Panc1 (cell line): ENCODE data around the gene HRH3. TPM values are rescaled to one million over a fixed set of nuclear protein-coding genes. Genes with fewer than 3 reads are reported as not detected.
A peak's percentile ranks its signal among the peaks of the same experiment; 100 is the strongest.

Experiments used
- ATAC-seq: fragments of 200-7000 bp; cut with Tn5 transposase; 2 replicates; pipeline ENCODE4 v1.9.1; 2020; ENCODE audit warnings: mild to moderate bottlenecking, moderate library complexity
- BruUV-seq: library from RNA; stranded (reverse); fragments of 400-500 nt; replicated peaks from 2 replicates; lab custom pipeline; 2021; lab: Mats Ljungman, UMichigan
- CTCF ChIA-PET: fragments of 300-600 bp; sonication (Branson Sonifier 250); formaldehyde crosslinking; loops from one replicate; lab custom pipeline; 2022; ENCODE audit warnings: antibody characterized with exemption; lab: Charles Lee
- POLR2A ChIA-PET: fragments of 300-600 bp; sonication (Branson Sonifier 250); formaldehyde crosslinking; loops from one replicate; lab custom pipeline; 2022; ENCODE audit warnings: antibody characterized with exemption; lab: Charles Lee
- DNase-seq: peaks from one replicate; pipeline ENCODE4 v3.0.0-alpha.2; 2010; ENCODE audit warnings: low read depth, low spot score
- H3K27ac ChIP-seq: 2 replicates; pipeline ENCODE4 v1.5.1; 2011; ENCODE audit warnings: mild to moderate bottlenecking, low read length, inconsistent platforms
- H3K27me3 ChIP-seq: fragments of 200-500 bp; sonication (Bioruptor generic); 2 replicates; pipeline ENCODE4 v1.6.0; 2014; ENCODE audit warnings: low read length, inconsistent platforms; ENCODE audit not compliant: control insufficient read depth, insufficient read depth
- H3K36me3 ChIP-seq: fragments of 200-500 bp; sonication (Bioruptor generic); 2 replicates; pipeline ENCODE4 v1.5.1; 2014; ENCODE audit warnings: inconsistent platforms, mild to moderate bottlenecking, low read length, moderate library complexity; ENCODE audit not compliant: control insufficient read depth, insufficient read depth
- H3K4me1 ChIP-seq: 2 replicates; pipeline ENCODE4 v1.5.1; 2011; ENCODE audit warnings: inconsistent platforms, mild to moderate bottlenecking, low read length, moderate library complexity; ENCODE audit not compliant: control insufficient read depth, insufficient read depth
- H3K4me3 ChIP-seq, 2 experiments: 2 replicates each; pipeline ENCODE4 v1.5.1; 2011 to 2012; ENCODE audit warnings: low read depth in 2 of 2, low read length in 2 of 2, mild to moderate bottlenecking in 2 of 2, inconsistent platforms in 1 of 2, moderate library complexity in 1 of 2
- H3K9me3 ChIP-seq: fragments of 200-500 bp; sonication (Bioruptor generic); 2 replicates; pipeline ENCODE4 v1.5.1; 2014; ENCODE audit warnings: low read depth, mild to moderate bottlenecking, inconsistent platforms, low read length, moderate library complexity; ENCODE audit not compliant: control insufficient read depth, insufficient read depth
- POLR2AphosphoS5 ChIP-seq: IDR thresholded peaks from 2 replicates; pipeline ENCODE4 v1.6.1; 2012; ENCODE audit warnings: mild to moderate bottlenecking, low read depth, low read length, moderate library complexity
- SIN3A ChIP-seq: IDR thresholded peaks from 2 replicates; pipeline ENCODE4 v1.6.1; 2012; ENCODE audit warnings: low read depth, mild to moderate bottlenecking, low read length, moderate library complexity, borderline replicate concordance; ENCODE audit not compliant: insufficient read depth
- TCF7L2 ChIP-seq: IDR thresholded peaks from 2 replicates; pipeline ENCODE4 v1.6.1; 2011; ENCODE audit warnings: mild to moderate bottlenecking, low read depth, low read length, inconsistent platforms
- in situ Hi-C: cut with HindIII; loops from 2 replicates; pipeline ENCODE4 v1.10.0; 2016; ENCODE audit warnings: low sequenced_read_pairs, low pct_unique_long_range_greater_than_20kb
- intact Hi-C: fragments of 100-400 bp; cut with micrococcal nuclease; formaldehyde crosslinking; loops from one replicate; pipeline ENCODE4 v1.10.0; 2022; ENCODE audit not compliant: unreplicated experiment
- total RNA-seq: library from RNA; stranded (reverse); gene quantifications from one replicate; pipeline ENCODE4 v1.2.1, GENCODE V29; 2021; ENCODE audit not compliant: unreplicated experiment
- TF ChIP-seq, protein P1 (sequence below), 2 experiments: IDR thresholded peaks; 2 replicates each; pipeline ENCODE4 v1.6.1; 2011 to 2012; ENCODE audit warnings: low read depth in 2 of 2, control low read depth in 1 of 2, low read length in 1 of 2, mild to moderate bottlenecking in 1 of 2, moderate library complexity in 1 of 2; ENCODE audit not compliant: insufficient read depth in 1 of 2
- TF ChIP-seq, protein P2 (sequence below): fragments of 450-650 bp; IDR thresholded peaks from 2 replicates; pipeline ENCODE4 v1.5.1; 2017; ENCODE audit warnings: mild to moderate bottlenecking

The HRH3 gene
- total RNA-seq, 1 experiment from 2014 or later = 0.10 TPM

DNA sequence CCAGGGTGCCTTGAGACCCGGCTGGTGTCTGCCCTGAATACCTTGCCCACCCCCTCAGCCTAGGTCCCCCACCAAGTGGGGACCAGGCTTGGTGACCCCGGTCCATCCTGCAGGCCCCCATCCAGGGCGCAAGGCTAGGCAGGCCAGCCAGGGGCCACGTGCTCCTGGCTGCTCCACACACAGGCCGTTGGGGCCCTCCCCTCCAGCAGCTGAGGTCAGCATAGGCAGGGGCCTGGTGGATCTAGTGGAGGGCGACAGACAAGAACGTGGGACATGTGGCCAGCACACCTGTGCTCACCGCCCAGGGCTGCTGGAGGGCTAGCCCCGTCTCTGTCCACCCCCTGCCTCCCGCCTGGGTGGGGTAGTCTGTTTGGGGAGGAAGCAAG is 7.5 kb upstream of the HRH3 start:
- H3K9me3 ChIP-seq = no peaks in the 10 kb centered on the region
- H3K4me3 ChIP-seq = no peak overlapping the region
- ATAC-seq (peak; percentile 38), DNase-seq (no peak)
- intact Hi-C loops = no loop called here
- H3K27me3 ChIP-seq = no peaks in the 10 kb centered on the region; the same call in 1 of the 2 replicates
- no TSS peak for BruUV-seq
- TF ChIP-seq, protein P1, sequence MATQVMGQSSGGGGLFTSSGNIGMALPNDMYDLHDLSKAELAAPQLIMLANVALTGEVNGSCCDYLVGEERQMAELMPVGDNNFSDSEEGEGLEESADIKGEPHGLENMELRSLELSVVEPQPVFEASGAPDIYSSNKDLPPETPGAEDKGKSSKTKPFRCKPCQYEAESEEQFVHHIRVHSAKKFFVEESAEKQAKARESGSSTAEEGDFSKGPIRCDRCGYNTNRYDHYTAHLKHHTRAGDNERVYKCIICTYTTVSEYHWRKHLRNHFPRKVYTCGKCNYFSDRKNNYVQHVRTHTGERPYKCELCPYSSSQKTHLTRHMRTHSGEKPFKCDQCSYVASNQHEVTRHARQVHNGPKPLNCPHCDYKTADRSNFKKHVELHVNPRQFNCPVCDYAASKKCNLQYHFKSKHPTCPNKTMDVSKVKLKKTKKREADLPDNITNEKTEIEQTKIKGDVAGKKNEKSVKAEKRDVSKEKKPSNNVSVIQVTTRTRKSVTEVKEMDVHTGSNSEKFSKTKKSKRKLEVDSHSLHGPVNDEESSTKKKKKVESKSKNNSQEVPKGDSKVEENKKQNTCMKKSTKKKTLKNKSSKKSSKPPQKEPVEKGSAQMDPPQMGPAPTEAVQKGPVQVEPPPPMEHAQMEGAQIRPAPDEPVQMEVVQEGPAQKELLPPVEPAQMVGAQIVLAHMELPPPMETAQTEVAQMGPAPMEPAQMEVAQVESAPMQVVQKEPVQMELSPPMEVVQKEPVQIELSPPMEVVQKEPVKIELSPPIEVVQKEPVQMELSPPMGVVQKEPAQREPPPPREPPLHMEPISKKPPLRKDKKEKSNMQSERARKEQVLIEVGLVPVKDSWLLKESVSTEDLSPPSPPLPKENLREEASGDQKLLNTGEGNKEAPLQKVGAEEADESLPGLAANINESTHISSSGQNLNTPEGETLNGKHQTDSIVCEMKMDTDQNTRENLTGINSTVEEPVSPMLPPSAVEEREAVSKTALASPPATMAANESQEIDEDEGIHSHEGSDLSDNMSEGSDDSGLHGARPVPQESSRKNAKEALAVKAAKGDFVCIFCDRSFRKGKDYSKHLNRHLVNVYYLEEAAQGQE (IDR thresholded peaks at IDR 0.05; ENCODE audit: insufficient read depth in 1 of 2, low read depth in 2 of 2, low read length in 1 of 2) = no peak
- TF ChIP-seq TCF7L2 (no peak), SIN3A (no peak), POLR2AphosphoS5 (no peak)
- TF ChIP-seq, protein P2, sequence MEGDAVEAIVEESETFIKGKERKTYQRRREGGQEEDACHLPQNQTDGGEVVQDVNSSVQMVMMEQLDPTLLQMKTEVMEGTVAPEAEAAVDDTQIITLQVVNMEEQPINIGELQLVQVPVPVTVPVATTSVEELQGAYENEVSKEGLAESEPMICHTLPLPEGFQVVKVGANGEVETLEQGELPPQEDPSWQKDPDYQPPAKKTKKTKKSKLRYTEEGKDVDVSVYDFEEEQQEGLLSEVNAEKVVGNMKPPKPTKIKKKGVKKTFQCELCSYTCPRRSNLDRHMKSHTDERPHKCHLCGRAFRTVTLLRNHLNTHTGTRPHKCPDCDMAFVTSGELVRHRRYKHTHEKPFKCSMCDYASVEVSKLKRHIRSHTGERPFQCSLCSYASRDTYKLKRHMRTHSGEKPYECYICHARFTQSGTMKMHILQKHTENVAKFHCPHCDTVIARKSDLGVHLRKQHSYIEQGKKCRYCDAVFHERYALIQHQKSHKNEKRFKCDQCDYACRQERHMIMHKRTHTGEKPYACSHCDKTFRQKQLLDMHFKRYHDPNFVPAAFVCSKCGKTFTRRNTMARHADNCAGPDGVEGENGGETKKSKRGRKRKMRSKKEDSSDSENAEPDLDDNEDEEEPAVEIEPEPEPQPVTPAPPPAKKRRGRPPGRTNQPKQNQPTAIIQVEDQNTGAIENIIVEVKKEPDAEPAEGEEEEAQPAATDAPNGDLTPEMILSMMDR = no peak
- H3K36me3 ChIP-seq = no peaks in the 10 kb centered on the region
- ChIA-PET CTCF (interaction anchor here (0.5 kb wide), 1 partner anchor 243 kb away, joined by 3 read pairs; no protein-coding TSS in a partner anchor), POLR2A (no interaction called here)
- in situ Hi-C loops = no loop called here
- no peak overlapping the region for H3K27ac ChIP-seq
- no peaks in the 10 kb centered on the region; the same call in none of the 2 replicates for H3K4me1 ChIP-seq

DNA sequence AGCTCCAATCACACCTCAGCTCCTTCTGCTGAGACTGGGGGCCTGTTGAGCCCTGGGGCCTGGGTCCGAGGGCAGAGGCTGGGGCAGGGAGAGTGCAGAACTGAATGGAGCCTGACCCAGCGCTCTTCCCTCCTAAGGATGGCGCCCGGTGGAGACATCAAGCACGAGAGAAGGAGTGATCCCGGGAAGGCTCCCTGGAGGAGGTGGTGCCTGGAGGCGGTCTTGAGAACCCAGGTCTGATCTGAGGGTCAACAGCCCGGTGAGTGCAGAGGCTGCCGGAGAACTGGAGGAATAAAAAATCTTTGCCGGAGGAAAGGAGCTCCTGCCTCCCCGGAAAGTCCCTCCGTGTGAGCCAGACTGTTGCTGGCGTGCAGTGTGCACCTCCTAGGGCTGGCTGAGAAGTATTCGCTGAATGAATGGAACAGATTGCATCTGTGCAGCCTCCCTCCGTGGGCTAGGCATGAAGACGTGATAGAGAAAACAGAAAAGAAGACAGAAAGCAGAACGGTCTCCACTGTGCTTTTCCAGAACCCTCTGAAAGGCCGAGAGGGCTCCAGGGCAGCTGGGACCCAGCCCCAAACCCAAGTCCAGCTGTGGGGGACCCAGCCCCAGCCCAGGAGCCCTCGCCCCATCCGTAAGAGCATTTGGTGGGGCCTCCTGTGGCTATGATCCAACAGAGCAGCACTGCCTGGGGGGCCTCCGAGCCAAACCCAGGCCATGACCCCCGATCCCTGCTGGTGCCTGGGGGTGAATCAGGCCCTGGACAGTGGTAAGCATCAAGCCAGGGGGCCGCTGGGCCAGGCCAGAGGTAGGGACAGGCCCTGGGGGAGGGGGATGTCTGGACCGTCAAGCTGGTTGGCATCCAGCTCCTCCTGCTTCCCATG is 6.9 kb upstream of the HRH3 start:
- ChIA-PET POLR2A (no interaction called here), CTCF (no interaction called here)
- ATAC-seq (peak; percentile 71), DNase-seq (no peak)
- Histone ChIP-seq H3K9me3 (no peaks in the 10 kb centered on the region), H3K27me3 (no peaks in the 10 kb centered on the region; the same call in 1 of the 2 replicates), H3K4me3 (no peak overlapping the region), H3K27ac (no peak overlapping the region), H3K36me3 (no peaks in the 10 kb centered on the region), H3K4me1 (no peaks in the 10 kb centered on the region; the same call in none of the 2 replicates)
- in situ Hi-C loops = no loop called here
- no peak for TF ChIP-seq SIN3A
- intact Hi-C loops = no loop called here
- BruUV-seq = no TSS peak
